COLO668 (cell line): ENCODE results near the gene KLF13.
A peak's percentile ranks its signal among the peaks of the same experiment; 100 is the strongest.

Experiments
- DNase-seq: peaks from one replicate; lab custom pipeline; 2025; ENCODE audit not compliant: unreplicated experiment; lab: John Stamatoyannopoulos, UW

The KLF13 gene

DNA sequence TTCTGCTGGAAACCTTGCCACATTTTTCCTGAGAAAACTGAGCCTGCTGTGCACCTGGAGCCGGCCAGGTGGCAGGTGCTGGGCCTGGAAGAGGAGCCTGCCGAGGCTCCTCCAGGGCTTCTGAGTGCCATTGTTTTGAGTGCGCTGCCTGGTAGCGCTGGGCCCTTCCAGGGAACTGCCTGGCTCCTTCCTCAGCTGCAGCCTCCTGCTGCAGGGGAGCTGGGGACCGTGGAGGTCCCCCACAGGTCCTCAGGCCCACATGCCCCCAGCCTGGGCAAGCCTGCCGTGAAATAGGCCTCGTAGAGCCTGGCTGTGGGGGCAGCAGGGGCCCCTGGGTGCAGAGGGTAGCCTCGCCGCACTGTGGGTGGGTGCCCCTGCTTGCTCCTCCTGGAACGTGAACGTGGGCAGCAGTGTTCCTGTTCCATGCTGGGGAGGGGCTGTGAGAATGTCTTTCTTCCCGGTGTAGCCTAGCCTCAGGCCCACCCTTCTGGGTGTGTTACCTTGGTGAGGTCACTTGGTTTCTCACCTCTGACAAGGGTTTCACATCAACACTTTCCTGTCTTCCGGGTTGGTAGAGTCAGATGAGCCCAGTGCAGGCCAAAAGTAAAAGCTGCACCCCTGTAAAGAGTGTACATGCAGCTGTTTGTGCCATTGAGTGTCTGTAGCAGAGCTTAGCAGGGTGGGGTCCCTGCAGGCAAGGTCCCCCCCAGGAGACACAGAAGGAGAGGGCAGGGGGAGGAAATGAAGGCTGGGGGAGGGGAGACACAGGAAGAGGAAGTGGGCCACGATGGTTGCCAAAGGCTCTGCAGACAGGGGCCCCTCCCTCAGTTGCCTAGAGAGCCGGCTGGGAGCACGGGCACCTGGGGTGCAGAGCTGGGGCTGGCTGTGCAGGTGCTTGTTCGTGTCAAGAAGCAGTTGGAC is 34.5 kb downstream of the KLF13 start:
- peak; percentile 86 for DNase-seq

DNA sequence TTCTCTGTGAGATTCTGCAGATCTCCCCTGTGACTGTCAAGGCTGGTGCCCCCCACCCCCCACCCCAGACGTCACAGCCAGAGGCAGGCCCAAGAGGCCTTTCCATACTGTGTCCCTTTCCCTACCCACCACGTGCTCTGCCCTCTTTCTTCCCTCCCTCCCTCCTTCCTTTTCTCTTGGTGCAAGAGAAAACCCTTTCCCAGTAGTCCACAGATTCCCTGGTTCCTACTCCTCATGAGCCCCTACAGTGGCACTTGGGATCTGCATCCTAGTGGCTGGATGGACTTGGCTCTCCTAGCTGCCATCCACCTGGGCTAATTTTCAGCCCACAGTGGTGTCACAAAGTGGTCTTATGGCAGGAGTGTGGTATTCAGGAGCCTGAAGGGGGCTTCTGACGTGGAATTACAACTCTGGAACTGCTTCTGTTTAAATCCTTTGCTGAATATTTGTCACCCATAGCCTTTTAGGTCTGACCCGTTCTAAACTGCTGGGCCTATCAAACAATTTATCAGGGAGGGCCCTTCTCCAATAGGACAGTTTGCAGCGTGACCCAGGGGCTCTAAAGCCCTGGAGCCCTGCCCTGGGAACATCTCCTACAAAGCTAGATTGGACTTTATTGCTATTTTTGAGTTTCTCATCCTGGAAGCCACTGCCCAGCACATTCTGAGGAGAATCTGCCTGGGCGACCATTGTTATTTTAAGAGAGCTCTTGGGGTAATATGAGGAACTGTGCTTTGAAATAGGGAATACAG is 35.3 kb downstream of the KLF13 start:
- no peak for DNase-seq

DNA sequence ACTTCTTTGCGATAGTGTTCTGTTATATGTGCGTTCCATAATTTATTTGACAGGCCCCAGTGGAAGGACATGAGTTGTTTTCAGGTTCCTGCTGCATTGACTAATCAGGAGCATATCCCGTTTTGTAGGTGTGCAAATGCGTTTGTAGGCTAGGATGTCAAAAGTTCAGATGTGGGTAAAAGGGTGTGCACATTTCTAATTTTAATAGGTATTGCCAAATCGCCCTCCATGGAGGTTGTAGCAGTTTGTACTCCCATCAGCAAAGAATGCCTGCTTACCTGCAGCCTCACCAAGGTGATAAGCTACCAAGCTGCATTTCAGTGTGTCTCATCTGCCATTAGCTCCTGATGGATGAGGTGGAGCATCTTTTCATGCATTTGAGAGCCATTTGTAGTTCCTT is 36.3 kb downstream of the KLF13 start:
- no peak for DNase-seq

DNA sequence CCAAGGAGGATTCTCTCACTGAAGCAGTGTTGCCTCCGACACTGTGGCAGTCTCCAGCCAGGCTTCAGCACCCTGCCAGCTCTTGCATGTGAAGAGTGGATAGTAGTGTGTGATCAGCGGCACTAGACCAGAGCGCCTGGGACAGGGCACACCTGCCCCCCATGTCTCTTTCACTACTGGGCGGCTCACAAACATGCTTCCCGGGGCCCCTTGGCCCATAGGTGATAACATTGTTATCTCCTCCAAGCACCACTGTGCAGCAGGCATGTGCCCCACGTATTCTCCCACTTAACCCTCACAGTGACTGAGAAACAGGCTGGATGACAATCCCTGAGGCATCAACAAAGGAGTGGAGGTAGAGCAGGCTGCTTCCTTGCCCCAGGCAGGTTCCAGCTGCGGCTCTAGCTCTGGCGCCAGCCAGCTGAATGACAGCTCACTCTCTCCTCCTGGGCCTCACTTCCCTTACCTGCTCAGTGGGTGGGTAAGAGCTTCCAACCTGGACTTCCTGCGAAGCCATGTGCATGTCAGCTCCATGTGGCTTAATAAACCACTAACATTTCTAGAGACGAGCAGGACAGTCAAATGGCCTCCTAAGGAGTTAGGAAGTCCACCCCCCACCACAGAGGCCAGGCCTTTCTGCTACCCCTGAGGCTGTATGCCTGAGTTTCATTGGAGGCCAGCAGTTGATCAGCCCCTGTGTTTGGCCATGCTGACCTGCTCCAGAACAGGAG is 37.8 kb downstream of the KLF13 start:
- DNase-seq = peak; percentile 75

DNA sequence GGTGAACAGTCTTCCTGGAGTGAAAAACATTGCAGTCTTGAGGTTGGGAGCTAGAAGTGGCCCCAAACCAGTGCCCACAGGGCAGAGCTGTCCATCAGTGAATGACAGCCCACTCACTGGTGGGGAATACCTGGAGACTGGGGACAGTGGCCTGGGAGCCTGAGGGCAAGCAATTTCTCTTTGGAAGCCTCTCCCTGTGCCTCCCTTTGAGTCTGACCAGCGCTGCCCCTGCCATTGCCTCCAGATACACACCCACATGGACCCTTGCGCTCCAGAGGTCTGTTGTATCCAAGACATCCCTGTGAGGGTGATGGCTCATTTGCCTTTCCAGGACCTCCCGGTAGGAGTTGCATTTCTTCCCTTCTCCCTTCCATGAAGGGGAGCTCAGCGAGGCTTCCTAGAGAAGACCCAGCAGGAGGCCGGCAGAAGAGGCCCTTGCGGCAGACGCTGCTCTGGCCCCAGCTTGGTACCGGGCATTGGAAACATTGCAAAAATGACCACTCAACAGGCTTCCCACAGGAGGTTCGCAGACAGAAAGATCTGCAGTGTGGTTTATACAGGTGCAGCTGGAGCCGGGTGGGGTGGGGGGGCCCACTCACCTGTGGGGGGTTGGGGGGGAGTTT is 38.5 kb downstream of the KLF13 start:
- DNase-seq = no peak

DNA sequence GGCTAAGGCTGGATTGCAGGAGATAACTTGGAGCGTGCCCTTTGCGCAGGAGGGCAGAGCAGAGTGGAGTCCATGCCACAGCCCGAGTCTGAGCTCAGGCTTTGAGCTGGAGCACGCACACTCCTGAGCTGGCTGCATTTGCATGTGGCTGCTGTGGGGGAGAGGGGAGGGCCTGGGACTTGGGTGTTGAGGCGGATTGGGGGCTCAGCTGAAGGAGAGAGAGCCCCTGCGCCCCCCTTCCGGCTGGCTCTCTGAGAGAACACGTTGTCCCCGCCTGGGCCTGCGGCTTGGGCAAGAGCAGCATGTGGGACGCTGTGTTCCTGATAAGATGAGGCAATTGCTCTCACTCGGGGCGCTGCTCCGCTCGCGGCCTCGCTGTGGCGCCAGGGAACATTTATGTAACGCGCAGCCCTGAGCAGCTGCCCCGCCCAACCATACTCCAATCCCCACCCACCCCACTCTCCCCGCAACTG is 39.1 kb downstream of the KLF13 start:
- no peak for DNase-seq

DNA sequence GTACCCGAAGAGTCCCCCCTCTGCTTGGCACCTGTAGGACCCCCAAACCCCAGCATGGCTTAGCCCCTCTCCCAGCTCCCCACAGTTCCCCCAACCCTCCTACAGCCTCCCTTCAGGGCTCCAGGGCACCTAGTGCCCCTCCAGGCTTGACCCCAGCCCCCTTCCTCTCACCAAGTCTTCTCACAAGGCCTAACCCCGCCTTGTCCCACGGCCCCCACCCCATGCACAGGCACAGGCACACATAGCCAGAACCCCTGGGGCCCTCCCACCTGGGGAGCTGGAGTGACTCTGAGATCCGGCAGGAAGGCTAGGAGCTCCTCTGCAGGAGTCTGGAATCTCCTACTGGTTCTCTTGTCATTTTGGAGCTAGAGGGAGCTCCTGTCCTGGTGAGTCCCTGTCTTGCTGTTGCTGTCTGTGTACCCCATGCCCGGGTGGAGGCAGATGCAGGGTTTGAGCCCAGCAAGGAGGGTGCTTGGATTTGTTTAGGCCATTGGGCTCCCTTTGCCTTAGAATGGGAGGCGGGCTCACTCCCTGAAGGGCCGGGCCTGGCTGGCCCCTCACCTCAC is 39.6 kb downstream of the KLF13 start:
- DNase-seq = no peak

DNA sequence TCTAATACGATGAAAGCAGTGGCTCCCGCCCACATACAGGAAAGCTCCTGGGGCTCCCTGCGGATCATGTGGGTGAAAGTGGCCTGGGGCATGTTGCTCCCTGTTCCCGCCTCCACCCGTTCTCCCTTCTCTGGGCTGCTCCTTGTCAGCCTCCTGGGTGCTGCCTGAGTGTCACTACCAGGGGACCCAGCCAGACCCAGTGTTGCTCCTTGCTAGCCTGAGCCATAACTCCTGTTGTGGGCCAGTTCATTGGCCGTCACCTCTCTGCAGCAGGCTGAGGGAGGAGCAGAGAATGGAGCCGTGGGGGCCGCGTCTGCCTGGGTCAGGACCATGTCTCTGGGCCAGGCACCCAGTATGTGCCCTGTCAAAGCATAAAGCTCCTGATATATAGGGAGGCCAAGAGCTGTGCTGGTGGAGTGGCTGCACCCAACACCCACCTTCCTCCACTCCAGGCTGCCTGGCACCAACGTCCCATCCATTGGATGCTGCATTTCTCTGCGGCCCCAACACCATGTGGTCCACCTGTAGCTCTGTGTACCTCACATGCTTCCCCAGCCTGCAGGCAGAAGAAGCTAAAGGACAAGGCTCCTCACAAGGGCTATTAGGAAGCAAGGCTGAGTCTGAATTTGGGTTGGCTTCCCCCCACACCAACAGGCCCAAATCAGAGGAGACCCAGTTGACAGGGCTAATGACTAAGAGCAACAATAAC is 40.5 kb downstream of the KLF13 start:
- DNase-seq = no peak

DNA sequence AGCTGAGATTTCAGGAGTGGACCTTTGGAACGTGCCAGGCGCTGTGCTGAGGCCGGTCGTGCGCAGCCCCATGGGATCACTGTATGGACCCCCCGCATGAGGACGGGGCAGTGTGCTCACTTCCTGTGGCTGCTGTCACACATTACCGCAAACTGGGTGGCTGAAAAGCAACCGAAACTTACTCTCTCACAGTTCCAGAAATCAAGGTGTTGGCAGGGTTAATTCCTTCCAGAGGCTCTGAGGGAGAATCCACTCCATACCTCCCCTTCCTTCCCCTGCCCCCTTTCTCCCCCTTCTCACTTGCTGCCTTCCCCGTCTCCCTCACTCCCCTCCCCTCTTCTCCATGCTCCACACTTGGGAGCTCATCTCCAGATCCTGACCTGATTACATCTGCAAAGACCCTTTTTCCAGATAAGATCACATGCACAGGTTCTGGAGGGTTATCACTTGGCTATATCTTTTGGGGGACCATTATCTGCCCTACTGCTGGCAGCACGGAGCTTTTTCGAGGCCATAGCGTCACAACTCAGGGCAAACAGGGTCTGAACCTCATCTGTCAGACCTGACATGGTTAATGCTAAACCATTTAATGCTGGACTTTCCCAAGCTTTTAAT is 41.2 kb downstream of the KLF13 start:
- DNase-seq = no peak

DNA sequence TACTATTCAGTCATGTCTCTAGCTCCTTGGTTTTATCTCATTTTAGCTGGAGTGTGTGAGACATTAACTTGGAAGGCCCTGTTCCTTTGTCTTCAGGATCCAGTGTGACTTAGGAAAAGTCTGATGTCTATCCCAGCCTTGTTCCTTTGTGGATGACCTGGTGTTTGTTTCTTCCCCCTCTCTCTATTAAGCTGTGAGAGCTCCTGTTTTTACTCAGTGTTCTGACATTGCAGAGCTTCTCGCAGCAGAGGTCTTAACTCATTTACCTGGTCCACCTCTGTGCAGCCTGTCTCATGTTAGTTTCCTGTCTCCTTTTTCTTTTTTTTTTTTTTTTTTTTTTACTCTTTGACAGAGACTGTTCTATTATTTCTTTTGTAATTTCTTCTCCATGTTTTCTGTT is 43.1 kb downstream of the KLF13 start:
- no peak for DNase-seq

DNA sequence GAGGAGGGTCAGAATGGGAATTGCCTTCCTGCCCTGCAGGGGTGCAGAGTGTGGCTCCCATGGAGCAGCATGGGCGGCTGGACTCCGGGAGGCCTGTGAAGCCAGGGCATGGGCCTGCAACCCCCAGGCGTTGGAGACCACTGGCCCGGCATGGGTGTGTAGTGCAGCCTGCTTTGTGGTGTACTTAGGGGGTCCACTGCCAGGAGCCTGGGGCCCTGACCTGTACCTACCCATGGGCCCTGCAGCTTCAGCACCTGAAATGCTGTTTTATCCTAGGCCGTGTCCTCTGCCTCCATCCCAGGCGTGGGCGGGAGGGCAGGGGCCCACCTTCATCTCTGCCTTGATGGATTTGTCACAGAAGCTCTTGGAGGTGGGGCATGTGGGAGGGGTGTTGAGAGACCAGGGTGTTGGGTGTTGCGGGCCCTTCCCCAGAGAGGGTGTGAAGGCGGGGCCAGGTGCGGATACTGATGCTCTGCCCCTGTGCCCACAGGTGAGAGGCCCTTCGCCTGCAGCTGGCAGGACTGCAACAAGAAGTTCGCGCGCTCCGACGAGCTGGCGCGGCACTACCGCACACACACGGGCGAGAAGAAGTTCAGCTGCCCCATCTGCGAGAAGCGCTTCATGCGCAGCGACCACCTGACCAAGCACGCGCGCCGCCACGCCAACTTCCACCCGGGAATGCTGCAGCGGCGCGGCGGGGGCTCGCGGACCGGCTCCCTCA is 45.0 kb downstream of the KLF13 start:
- DNase-seq = no peak

DNA sequence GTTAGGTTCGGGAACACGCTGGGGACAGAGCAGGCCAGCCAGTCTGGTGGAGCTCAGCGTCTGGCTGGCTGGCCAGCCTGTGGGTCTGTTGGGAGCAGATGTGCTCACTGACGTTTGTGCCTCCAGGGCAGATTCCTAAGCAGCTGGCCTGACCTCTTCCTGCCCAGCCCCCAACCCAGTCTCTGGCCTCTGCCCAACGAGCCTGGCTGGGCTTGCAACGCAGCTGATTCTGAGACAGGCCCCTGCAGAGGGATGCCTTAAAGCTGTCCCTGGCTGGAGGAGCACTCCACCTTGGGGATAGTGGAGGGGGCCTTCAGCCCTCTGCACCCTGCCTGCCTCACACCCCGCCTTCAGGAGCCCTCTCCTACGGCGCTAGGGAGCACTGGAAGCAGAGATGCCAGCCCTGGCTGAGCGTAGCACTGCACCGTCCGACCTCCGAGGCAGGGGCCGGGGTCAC is 46.0 kb downstream of the KLF13 start:
- DNase-seq = peak; percentile 88

DNA sequence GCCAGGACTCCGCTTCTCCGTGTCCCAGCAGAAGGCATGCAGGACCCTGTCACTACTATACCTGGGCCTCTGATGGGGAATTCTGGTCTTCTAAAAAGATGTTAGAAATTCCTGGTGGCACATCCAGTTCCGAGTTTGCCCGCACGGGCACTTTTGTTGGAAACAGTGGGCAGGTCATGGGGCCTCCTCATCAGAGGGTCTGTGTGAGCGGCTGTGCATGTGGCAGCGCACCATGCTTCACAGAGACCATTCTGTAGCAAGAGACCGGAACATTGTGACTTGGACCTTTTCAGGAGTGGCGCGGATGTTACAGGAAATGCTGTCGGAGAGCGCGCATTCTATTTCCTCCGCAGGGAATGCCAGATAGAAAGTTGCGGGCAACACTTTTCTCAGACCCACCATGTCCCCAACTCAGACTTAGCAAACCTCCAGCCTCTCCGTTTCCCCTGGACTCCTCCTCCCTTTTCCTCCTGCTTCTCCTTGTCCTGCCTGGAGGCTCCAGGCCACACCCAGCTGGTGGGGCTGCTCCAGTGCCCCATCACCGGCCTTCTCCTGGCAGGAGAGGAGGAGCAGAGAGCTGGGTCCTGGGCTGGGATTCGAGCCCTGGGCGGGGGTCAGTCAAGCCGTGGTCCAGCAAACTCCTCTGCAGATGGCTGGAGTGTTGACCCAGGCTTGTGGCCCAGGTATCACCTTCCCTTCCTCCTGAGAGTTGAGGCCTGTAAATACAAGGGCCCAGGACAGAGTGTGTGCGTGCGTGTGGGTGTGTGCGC is 46.6 kb downstream of the KLF13 start:
- no peak for DNase-seq

DNA sequence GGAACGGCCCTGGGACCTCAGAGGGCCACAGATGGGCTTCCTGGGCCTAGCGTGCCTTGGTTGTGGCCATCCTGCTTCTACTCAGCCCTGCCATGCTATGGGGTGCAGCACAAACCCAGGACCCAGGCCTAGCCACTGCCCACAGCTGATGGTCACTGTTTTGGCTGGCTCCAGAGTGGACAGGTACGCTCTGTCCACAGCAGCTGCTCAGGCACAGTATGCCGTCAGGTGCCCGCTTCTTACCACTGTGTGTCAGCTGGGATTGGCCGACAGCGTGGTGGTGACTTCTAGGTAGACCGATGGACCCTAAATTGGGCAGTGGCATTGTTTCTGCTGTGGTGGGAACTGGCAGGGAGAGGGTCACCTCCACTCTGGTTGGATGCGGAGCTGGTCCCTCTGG is 47.3 kb downstream of the KLF13 start:
- DNase-seq = no peak

DNA sequence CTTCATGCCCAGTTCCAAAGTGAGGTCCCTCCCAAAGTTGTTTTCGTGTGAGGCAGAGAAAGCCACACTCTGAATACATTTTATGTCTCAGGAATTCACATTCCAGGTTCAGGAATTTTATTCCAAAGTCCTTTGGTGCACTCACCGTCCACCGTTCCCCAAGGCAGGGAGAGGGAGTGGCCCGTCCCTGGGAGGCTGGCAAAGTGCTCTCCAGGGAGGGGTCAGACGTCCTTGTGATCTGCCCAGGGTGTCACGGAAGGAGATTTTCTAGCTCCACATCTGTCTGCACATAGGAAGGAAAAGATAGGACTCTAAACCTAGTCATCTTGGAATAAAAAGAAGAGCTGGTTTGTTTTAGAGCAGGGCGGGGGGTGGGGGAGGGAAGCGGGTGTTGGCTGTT is 47.9 kb downstream of the KLF13 start:
- DNase-seq = no peak

DNA sequence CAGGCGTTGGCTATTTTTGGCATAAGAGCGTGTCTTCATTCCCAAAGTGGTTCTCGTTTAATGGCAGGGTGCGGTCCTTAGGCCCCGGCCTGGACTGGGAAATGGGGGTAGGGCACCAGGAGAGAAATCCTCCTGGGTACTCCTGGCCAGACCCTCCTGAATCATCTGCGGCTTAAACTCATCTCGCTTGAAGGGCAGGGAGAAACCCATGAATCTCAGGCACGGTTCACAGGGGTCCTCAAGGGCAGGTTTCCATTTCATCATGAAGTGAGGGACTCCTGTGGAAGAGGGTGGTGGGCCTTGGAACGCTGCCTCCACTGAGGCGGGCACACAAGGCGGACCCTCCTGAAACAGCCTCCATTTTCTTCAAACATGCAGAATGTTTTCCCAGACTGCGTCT is 48.4 kb downstream of the KLF13 start:
- DNase-seq = no peak

DNA sequence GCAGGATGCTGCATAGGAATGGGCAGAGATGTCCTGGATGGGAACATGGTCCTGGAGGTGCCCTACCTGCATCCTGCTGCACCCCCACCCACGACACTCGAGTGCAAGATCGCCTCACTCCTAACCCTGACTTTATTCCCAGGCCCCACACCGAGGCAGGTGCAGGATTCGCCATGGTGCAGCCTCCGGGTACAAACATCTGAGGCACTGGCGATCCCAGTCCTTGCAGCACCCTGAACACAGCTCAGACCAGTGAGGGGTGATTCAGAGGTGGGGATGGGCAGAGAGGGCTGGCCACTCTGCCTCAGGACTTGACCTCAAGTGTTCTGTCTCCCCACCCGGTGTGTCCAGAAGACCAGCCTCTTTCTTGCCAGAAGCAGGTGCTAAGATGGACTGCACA is 49.1 kb downstream of the KLF13 start:
- DNase-seq = no peak

DNA sequence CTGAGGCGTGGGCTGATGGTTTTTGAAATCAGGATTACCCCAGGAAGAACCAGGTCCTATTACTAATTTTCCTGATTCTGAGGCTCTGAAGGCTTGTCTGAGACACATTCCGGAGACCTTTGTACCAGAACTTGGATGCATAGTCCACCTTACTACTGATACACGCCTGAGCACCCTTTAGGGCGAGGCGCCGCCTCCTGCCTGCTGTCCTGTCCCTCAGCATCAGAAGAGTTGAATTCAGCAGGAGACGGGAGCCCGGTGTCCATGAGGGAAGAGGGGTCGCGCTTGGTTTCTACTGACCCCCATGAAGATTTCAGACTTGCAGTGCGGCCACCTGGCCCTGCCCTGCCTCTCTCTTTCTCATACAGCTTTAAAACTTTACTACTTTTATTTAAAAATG is 49.9 kb downstream of the KLF13 start:
- DNase-seq = no peak
